NCI-H524 (cell line): ENCODE results near the gene NRCAM.
"Not testable (repeated sequence)": the region's sequence is repeated elsewhere in the genome, so short reads cannot be mapped to it uniquely, and the experiment has no call there.

Experiments used
- DNase-seq, 2 experiments: peaks; one replicate each; lab custom pipeline; 2025; lab: John Stamatoyannopoulos, UW

The NRCAM gene

GRCh38 chr7:108396080-108396479 is 60.2 kb downstream of the NRCAM start:
- no peak for DNase-seq

- DNase-seq: no peak
Measured at GRCh38 chr7:108395426-108395825, 60.8 kb downstream of the NRCAM start.

- not testable (repeated sequence) for DNase-seq
Measured at GRCh38 chr7:108393097-108393496, 63.1 kb downstream of the NRCAM start.

GRCh38 chr7:108387686-108388085 is 68.5 kb downstream of the NRCAM start:
- not testable (repeated sequence) for DNase-seq

- peak in 1 of 2 experiments; percentile 13 for DNase-seq
Measured at GRCh38 chr7:108385834-108386422, 70.3 kb downstream of the NRCAM start.

- DNase-seq: no peak
Measured at GRCh38 chr7:108384716-108385483, 71.3 kb downstream of the NRCAM start.

- no peak for DNase-seq
Measured at GRCh38 chr7:108382932-108383331, 73.3 kb downstream of the NRCAM start.

- no peak for DNase-seq
Measured at GRCh38 chr7:108380517-108380916, 75.7 kb downstream of the NRCAM start.

GRCh38 chr7:108376206-108376605 is 80.0 kb downstream of the NRCAM start:
- peak in 1 of 2 experiments; percentile 30 for DNase-seq

GRCh38 chr7:108375668-108376067 is 80.6 kb downstream of the NRCAM start:
- no peak for DNase-seq

GRCh38 chr7:108374899-108375298 is 81.3 kb downstream of the NRCAM start:
- no peak for DNase-seq

- no peak for DNase-seq
Measured at GRCh38 chr7:108372618-108373017, 83.6 kb downstream of the NRCAM start.

- no peak for DNase-seq
Measured at GRCh38 chr7:108370616-108371015, 85.6 kb downstream of the NRCAM start.

GRCh38 chr7:108368466-108368865 is 87.8 kb downstream of the NRCAM start:
- no peak for DNase-seq

GRCh38 chr7:108367946-108368345 is 88.3 kb downstream of the NRCAM start:
- no peak for DNase-seq

- DNase-seq: no peak
Measured at GRCh38 chr7:108367314-108367713, 88.9 kb downstream of the NRCAM start.

GRCh38 chr7:108363659-108364058 is 92.6 kb downstream of the NRCAM start:
- no peak for DNase-seq

- no peak for DNase-seq
Measured at GRCh38 chr7:108360058-108360800, 96.0 kb downstream of the NRCAM start.

- peak in 1 of 2 experiments; percentile 76 for DNase-seq
Measured at GRCh38 chr7:108358553-108358952, 97.7 kb downstream of the NRCAM start.

- DNase-seq: peak; percentile 59 to 74
Measured at GRCh38 chr7:108351729-108352131, 104.5 kb downstream of the NRCAM start.

GRCh38 chr7:108348913-108349312 is 107.3 kb downstream of the NRCAM start:
- no peak for DNase-seq

GRCh38 chr7:108347616-108348015 is 108.6 kb downstream of the NRCAM start:
- no peak for DNase-seq
